ENCODE data around the gene NDUFAF3. TPM values are rescaled to one million over a fixed set of nuclear protein-coding genes. Genes with fewer than 3 reads are reported as not detected.
A peak's percentile ranks its signal among the peaks of the same experiment; 100 is the strongest.

Gene NDUFAF3
- total and polyA plus RNA-seq, 9 donors: 43.2 to 132 (median 89.8) TPM

- WGBS, 3 donors: 90 to 96% (median 92%) methylated on average over 4 of the region's 4 CpGs
- no peaks in the 10 kb centered on the region for H3K27me3 ChIP-seq
- DNase-seq: no peak
- no peaks in the 10 kb centered on the region for H3K9me3 ChIP-seq
- H3K4me1 ChIP-seq (ENCODE audit: insufficient read depth): no peaks in the 10 kb centered on the region
- TF ChIP-seq POLR2A (IDR thresholded peaks at IDR 0.05) (no peak), EP300 (IDR thresholded peaks at IDR 0.05) (no peak), CTCF (IDR thresholded peaks at IDR 0.05) (no peak)
- no peak overlapping the region for H3K27ac ChIP-seq
- H3K36me3 ChIP-seq: no peaks in the 10 kb centered on the region
- intact Hi-C loops (cut with DNase I): loop anchor here in 1 of 4 donors (10.0 kb wide), 1 partner anchor 115 kb away; the partner anchor contains the start of gene QRICH1
- no peak overlapping the region for H3K4me3 ChIP-seq
Measured at GRCh38 chr3:48980295-48980694, 41.6 kb upstream of the NDUFAF3 start.

GRCh38 chr3:48982016-48982415 is 39.9 kb upstream of the NDUFAF3 start:
- no peak overlapping the region for H3K27ac ChIP-seq
- H3K4me3 ChIP-seq: no peak overlapping the region
- no peak for DNase-seq
- H3K9me3 ChIP-seq: no peaks in the 10 kb centered on the region
- no peak for TF ChIP-seq EP300 (IDR thresholded peaks at IDR 0.05)
- no peak for TF ChIP-seq CTCF (IDR thresholded peaks at IDR 0.05)
- TF ChIP-seq POLR2A (IDR thresholded peaks at IDR 0.05): no peak
- H3K27me3 ChIP-seq: no peaks in the 10 kb centered on the region
- no peaks in the 10 kb centered on the region for H3K36me3 ChIP-seq
- H3K4me1 ChIP-seq (ENCODE audit: insufficient read depth): no peaks in the 10 kb centered on the region
- intact Hi-C loops (cut with DNase I): loop anchor here in 1 of 4 donors (10.0 kb wide), 1 partner anchor 113 kb away; the partner anchor contains the start of gene QRICH1

GRCh38 chr3:48982686-48983085 is 39.2 kb upstream of the NDUFAF3 start:
- H3K9me3 ChIP-seq: no peaks in the 10 kb centered on the region
- H3K36me3 ChIP-seq: no peaks in the 10 kb centered on the region
- no peak overlapping the region for H3K4me3 ChIP-seq
- intact Hi-C loops (cut with DNase I): loop anchor here in 1 of 4 donors (10.0 kb wide), 1 partner anchor 112 kb away; the partner anchor contains the start of gene QRICH1
- TF ChIP-seq CTCF (IDR thresholded peaks at IDR 0.05) (no peak), POLR2A (IDR thresholded peaks at IDR 0.05) (no peak), EP300 (IDR thresholded peaks at IDR 0.05) (no peak)
- WGBS, 3 donors: 72 to 76% (median 76%) methylated on average over 5 of the region's 5 CpGs
- no peaks in the 10 kb centered on the region for H3K4me1 ChIP-seq (ENCODE audit: insufficient read depth)
- no peak for DNase-seq
- H3K27ac ChIP-seq: no peak overlapping the region
- no peaks in the 10 kb centered on the region for H3K27me3 ChIP-seq

DNA sequence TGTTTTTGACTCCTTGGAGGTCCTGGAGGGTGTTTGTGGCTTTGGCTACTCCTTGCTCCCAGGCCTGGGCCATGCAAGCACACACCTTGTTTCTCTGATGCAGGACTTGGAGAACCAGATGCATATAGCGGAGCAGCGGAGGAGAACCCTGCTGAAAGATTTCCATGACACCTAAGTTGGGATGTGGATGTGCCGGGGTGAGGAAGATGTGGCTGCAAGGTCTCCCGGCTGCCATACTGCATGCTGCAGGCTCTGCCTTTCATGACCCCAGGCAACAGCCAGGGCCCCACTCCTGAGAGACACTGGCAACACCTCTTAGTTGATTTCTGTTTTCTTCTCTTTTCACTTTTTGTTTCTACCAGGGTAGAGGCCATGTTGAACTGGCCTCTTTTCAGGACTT is 38.8 kb upstream of the NDUFAF3 start:
- H3K4me3 ChIP-seq: no peak overlapping the region
- TF ChIP-seq CTCF (IDR thresholded peaks at IDR 0.05) (no peak), POLR2A (IDR thresholded peaks at IDR 0.05) (no peak), EP300 (IDR thresholded peaks at IDR 0.05) (no peak)
- DNase-seq: peak in 1 of 5 donors; percentile 27
- H3K27ac ChIP-seq: no peak overlapping the region
- no peaks in the 10 kb centered on the region for H3K4me1 ChIP-seq (ENCODE audit: insufficient read depth)
- H3K9me3 ChIP-seq: no peaks in the 10 kb centered on the region
- intact Hi-C loops (cut with DNase I): loop anchor here in 1 of 4 donors (10.0 kb wide), 1 partner anchor 112 kb away; the partner anchor contains the start of gene QRICH1
- no peaks in the 10 kb centered on the region for H3K27me3 ChIP-seq
- WGBS, 3 donors: 84 to 93% (median 93%) methylated on average over 4 of the region's 4 CpGs
- no peaks in the 10 kb centered on the region for H3K36me3 ChIP-seq
